Measurements from ENCODE around the gene KIF22. TPM values are rescaled to one million over a fixed set of nuclear protein-coding genes. Genes with fewer than 3 reads are reported as not detected.
"Not testable (repeated sequence)": the region's sequence is repeated elsewhere in the genome, so short reads cannot be mapped to it uniquely, and the experiment has no call there.

The KIF22 gene
- total RNA-seq, 1 donor from 2014 or later: 79.8 TPM

GRCh38 chr16:29770250-29770929 is 20.2 kb upstream of the KIF22 start:
- Mint-ChIP-seq H3K9me3 (ENCODE audit: low read depth) (no peaks in the 10 kb centered on the region), H3K4me3 (ENCODE audit: low read depth) (no peak overlapping the region), H3K36me3 (ENCODE audit: insufficient read depth) (no peaks in the 10 kb centered on the region), H3K27ac (no peak overlapping the region), H3K4me1 (ENCODE audit: low read depth) (peaks cover 21% of the 10 kb centered on the region), H3K27me3 (peaks cover 2% of the 10 kb centered on the region)
- DNase-seq (ENCODE audit: low spot score, unreplicated experiment): no peak
- no peak for TF ChIP-seq CTCF (IDR thresholded peaks at IDR 0.05; ENCODE audit: unreplicated experiment)

- not testable (repeated sequence) for H3K27me3 Mint-ChIP-seq; H3K4me3 Mint-ChIP-seq (ENCODE audit: low read depth); DNase-seq (ENCODE audit: low spot score, unreplicated experiment); H3K36me3 Mint-ChIP-seq (ENCODE audit: insufficient read depth); H3K9me3 Mint-ChIP-seq (ENCODE audit: low read depth)
- Mint-ChIP-seq H3K4me1 (ENCODE audit: low read depth) (peaks cover 12% of the 10 kb centered on the region), H3K27ac (peak overlapping the region; percentile 45)
Observed at GRCh38 chr16:29772330-29772729, 18.2 kb upstream of the KIF22 start.

GRCh38 chr16:29774730-29775129 is 15.8 kb upstream of the KIF22 start:
- H3K36me3 Mint-ChIP-seq (ENCODE audit: insufficient read depth): no peaks in the 10 kb centered on the region
- H3K9me3 Mint-ChIP-seq (ENCODE audit: low read depth): no peaks in the 10 kb centered on the region
- H3K27me3 Mint-ChIP-seq: peaks cover 2% of the 10 kb centered on the region
- no peak for TF ChIP-seq CTCF (IDR thresholded peaks at IDR 0.05; ENCODE audit: unreplicated experiment)
- no peak overlapping the region for H3K27ac Mint-ChIP-seq
- H3K4me3 Mint-ChIP-seq (ENCODE audit: low read depth): no peak overlapping the region
- no peak for DNase-seq (ENCODE audit: low spot score, unreplicated experiment)
- peaks cover 17% of the 10 kb centered on the region for H3K4me1 Mint-ChIP-seq (ENCODE audit: low read depth)

GRCh38 chr16:29775742-29776408 is 14.7 kb upstream of the KIF22 start:
- Mint-ChIP-seq H3K4me3 (ENCODE audit: low read depth) (no peak overlapping the region), H3K27ac (peak overlapping the region; percentile 71), H3K27me3 (peaks cover 2% of the 10 kb centered on the region), H3K4me1 (ENCODE audit: low read depth) (peaks cover 12% of the 10 kb centered on the region), H3K9me3 (ENCODE audit: low read depth) (no peaks in the 10 kb centered on the region), H3K36me3 (ENCODE audit: insufficient read depth) (no peaks in the 10 kb centered on the region)
- no peak for DNase-seq (ENCODE audit: low spot score, unreplicated experiment)
- TF ChIP-seq CTCF (IDR thresholded peaks at IDR 0.05; ENCODE audit: unreplicated experiment): no peak

GRCh38 chr16:29777576-29778350 is 12.8 kb upstream of the KIF22 start, which contains the start of gene ZG16:
ZG16 (plus strand) TSS chr16:29778256; CDS start chr16:29779267, 1,011 bp downstream.
- DNase-seq (ENCODE audit: low spot score, unreplicated experiment): no peak
- Mint-ChIP-seq H3K27ac (no peak within 1 kb of the TSS), H3K9me3 (ENCODE audit: low read depth) (no peaks in the 10 kb centered on the region), H3K4me1 (ENCODE audit: low read depth) (peaks cover 7% of the 10 kb centered on the region), H3K4me3 (ENCODE audit: low read depth) (no peak within 1 kb of the TSS), H3K36me3 (ENCODE audit: insufficient read depth) (no peaks in the 10 kb centered on the region), H3K27me3 (peaks cover 2% of the 10 kb centered on the region)
- TF ChIP-seq CTCF (IDR thresholded peaks at IDR 0.05; ENCODE audit: unreplicated experiment): no peak
